Activated gamma-delta T cell (primary cell): ENCODE data around the gene PRUNE1.

Experiments
- DNase-seq: peaks from one replicate; lab custom pipeline; 2025; lab: John Stamatoyannopoulos, UW

The PRUNE1 gene

GRCh38 chr1:151051356-151052009 is 43.2 kb downstream of the PRUNE1 start:
- no peak for DNase-seq

- no peak for DNase-seq
These were observed 46.8 kb downstream of the PRUNE1 start for GRCh38 chr1:151054971-151055547.

- DNase-seq: no peak
These were observed 47.3 kb downstream of the PRUNE1 start for GRCh38 chr1:151055581-151055980.

GRCh38 chr1:151056149-151056548 is 47.9 kb downstream of the PRUNE1 start:
- no peak for DNase-seq

GRCh38 chr1:151058692-151059091 is 50.4 kb downstream of the PRUNE1 start:
- DNase-seq: no peak

- peak; percentile 80 for DNase-seq
These were observed 51.1 kb downstream of the PRUNE1 start, which contains the start of gene CDC42SE1 for GRCh38 chr1:151059109-151060006. CDC42SE1 (minus strand) TSS chr1:151059622; CDS start chr1:151055730, 3,892 bp downstream.

- no peak for DNase-seq
These were observed 51.9 kb downstream of the PRUNE1 start, which contains the start of gene MLLT11 for GRCh38 chr1:151060007-151060656. MLLT11 (plus strand) TSS chr1:151060397; CDS start chr1:151067225, 6,828 bp downstream.

- no peak for DNase-seq
These were observed 52.6 kb downstream of the PRUNE1 start for GRCh38 chr1:151060657-151061421.

GRCh38 chr1:151061704-151062103 is 53.5 kb downstream of the PRUNE1 start:
- DNase-seq: no peak

GRCh38 chr1:151062741-151063371 is 54.6 kb downstream of the PRUNE1 start:
- no peak for DNase-seq

GRCh38 chr1:151065089-151065645 is 56.9 kb downstream of the PRUNE1 start:
- no peak for DNase-seq

GRCh38 chr1:151067185-151067584 is 58.9 kb downstream of the PRUNE1 start:
- no peak for DNase-seq

- no peak for DNase-seq
These were observed 60.8 kb downstream of the PRUNE1 start for GRCh38 chr1:151069103-151069486.

GRCh38 chr1:151070474-151071276 is 62.4 kb downstream of the PRUNE1 start, which contains the start of gene GABPB2:
GABPB2 (plus strand) TSS chr1:151070761; CDS start chr1:151088190, 17,429 bp downstream.
- DNase-seq: peak; percentile 64

GRCh38 chr1:151072224-151072623 is 64.0 kb downstream of the PRUNE1 start:
- DNase-seq: no peak
